ENCODE data around the gene DBH.

The DBH gene

GRCh38 chr9:133607381-133607780 lies 28.8 kb upstream of the DBH start:
- no peak overlapping the region for H3K9ac ChIP-seq (ENCODE audit: low read length)
- no peak overlapping the region for H3K27ac ChIP-seq (ENCODE audit: low read depth, low read length)
- H3K36me3 ChIP-seq (ENCODE audit: control insufficient read depth, insufficient read depth, low read length) = no peaks in the 10 kb centered on the region
- H3K27me3 ChIP-seq (ENCODE audit: control insufficient read depth, insufficient read depth, low read length) = peaks cover 21% of the 10 kb centered on the region
- H3K4me1 ChIP-seq (ENCODE audit: control insufficient read depth, insufficient read depth, low read length) = no peaks in the 10 kb centered on the region
- H3K4me3 ChIP-seq (ENCODE audit: low read length) = no peak overlapping the region

DNA sequence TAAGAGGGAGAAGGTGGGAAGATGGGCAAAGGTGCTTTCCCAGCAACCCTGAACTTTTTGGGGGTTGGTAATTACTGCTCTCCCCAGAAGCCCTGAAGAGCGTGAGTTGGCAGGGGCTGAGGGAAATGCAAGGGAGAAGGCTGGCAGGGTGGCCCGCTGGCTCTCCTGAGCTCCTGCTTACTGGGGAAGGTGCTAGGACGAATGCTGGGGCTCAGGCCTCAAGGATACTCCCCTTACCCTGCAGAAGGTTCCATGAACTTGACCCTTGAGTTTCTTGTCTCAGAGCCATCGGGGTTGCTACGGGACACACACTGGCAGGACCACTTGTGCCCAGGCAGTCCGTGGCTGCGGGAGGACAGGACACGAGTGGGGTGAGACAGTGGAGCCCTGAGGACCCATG lies 28.2 kb upstream of the DBH start:
- Histone ChIP-seq H3K27me3 (ENCODE audit: control insufficient read depth, insufficient read depth, low read length) (peaks cover 22% of the 10 kb centered on the region), H3K36me3 (ENCODE audit: control insufficient read depth, insufficient read depth, low read length) (no peaks in the 10 kb centered on the region), H3K4me1 (ENCODE audit: control insufficient read depth, insufficient read depth, low read length) (no peaks in the 10 kb centered on the region), H3K9ac (ENCODE audit: low read length) (no peak overlapping the region), H3K27ac (ENCODE audit: low read depth, low read length) (no peak overlapping the region), H3K4me3 (ENCODE audit: low read length) (no peak overlapping the region)

GRCh38 chr9:133608382-133608781 lies 27.8 kb upstream of the DBH start:
- H3K4me3 ChIP-seq (ENCODE audit: low read length) = no peak overlapping the region

DNA sequence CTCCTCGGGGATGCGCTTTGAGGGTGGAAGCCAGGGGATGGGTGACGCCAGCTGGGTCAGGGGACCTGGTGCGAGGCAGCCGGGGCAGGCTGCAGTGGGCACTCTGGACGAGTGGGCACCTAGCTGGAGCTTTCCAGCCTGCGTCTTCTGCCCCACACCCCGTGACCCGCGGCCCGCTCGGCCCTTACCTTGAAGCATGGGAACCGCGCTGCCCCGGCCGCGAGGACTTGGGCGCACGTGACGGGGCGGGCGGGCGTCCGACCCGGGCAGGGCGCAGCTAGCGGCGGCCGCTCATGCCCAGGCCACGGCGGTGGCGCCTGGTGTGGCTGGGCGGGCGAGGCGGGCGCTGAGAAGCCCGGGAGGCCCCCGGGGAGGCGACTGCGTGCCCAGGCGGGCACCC lies 27.3 kb upstream of the DBH start:
- Histone ChIP-seq H3K9ac (ENCODE audit: low read length) (no peak overlapping the region), H3K36me3 (ENCODE audit: control insufficient read depth, insufficient read depth, low read length) (no peaks in the 10 kb centered on the region), H3K4me1 (ENCODE audit: control insufficient read depth, insufficient read depth, low read length) (no peaks in the 10 kb centered on the region), H3K27ac (ENCODE audit: low read depth, low read length) (no peak overlapping the region), H3K27me3 (ENCODE audit: control insufficient read depth, insufficient read depth, low read length) (peaks cover 22% of the 10 kb centered on the region), H3K4me3 (ENCODE audit: low read length) (no peak overlapping the region)

More at GRCh38 chr9:133608382-133608781, 27.8 kb upstream of the DBH start:
- Histone ChIP-seq H3K9ac (ENCODE audit: low read length) (no peak overlapping the region), H3K4me1 (ENCODE audit: control insufficient read depth, insufficient read depth, low read length) (no peaks in the 10 kb centered on the region), H3K36me3 (ENCODE audit: control insufficient read depth, insufficient read depth, low read length) (no peaks in the 10 kb centered on the region), H3K27me3 (ENCODE audit: control insufficient read depth, insufficient read depth, low read length) (peaks cover 22% of the 10 kb centered on the region), H3K27ac (ENCODE audit: low read depth, low read length) (no peak overlapping the region)

DNA sequence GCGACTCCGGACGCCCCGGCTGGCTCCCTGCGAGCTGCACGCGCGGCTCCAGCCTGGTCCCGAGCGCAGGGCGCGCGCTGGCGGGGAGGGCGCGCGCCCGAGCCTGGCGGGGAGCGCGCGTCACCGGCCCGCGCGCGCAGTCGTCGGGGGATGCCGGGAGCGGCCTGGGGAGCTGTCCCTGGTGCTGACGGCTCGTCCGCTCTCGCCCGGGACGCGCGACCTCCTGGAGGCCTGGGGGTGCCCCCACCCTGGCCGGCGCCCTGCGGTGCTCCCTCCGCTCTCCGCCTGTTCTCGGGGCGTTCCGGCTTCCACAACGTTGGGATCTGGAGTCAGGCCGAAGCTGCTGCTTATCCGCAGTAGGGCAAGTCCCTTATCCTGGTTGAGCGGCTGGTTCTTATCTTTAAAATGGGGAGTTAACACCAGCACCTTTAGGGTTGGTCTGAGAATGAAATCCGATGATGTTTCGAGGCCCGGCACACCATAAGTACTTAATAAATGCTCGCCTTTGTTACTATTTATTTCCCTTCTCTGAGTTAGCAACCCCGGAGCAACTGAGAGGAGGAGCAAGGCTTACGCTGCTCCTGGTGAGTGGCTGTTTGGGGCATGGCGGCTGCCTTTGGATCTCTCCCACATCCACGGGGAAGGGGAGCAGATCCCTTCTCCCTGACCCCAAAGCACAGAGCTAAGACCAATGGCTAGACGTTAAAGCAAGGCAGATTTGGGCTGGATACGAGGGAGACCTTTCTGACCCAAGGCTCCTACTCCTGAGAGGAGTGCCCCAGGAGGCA lies 26.7 kb upstream of the DBH start, which contains the start of gene FAM163B:
Gene FAM163B, minus strand, starts transcription at position 79 of the 788 bp plus-strand sequence. CDS start 29,166 bp downstream, outside the sequence.
- no peaks in the 10 kb centered on the region for H3K36me3 ChIP-seq (ENCODE audit: control insufficient read depth, insufficient read depth, low read length)
- no peak within 1 kb of the TSS for H3K27ac ChIP-seq (ENCODE audit: low read depth, low read length)
- H3K4me1 ChIP-seq (ENCODE audit: control insufficient read depth, insufficient read depth, low read length) = no peaks in the 10 kb centered on the region
- no peak within 1 kb of the TSS for H3K4me3 ChIP-seq (ENCODE audit: low read length)
- H3K9ac ChIP-seq (ENCODE audit: low read length) = no peak within 1 kb of the TSS
- peaks cover 22% of the 10 kb centered on the region for H3K27me3 ChIP-seq (ENCODE audit: control insufficient read depth, insufficient read depth, low read length)

DNA sequence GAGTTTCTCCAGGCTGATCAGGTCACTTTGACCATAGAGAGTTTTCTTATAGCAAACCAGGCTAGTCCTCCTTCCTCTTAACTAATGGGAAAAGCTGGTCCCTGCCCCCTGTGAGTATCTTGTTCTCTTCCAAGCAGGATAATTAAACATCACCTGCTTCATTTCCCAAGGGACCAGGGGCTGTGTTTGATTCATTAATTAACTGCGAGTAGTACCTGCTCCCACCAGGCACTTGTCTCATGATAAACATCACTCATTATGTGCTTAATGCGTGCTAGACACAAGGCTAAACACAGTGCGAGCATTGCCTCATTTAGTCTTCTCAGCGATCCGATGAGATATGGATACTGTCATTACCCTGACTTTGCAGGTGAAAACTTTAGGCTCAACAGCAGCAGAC lies 25.3 kb upstream of the DBH start:
- H3K9ac ChIP-seq (ENCODE audit: low read length) = no peak overlapping the region
- H3K4me1 ChIP-seq (ENCODE audit: control insufficient read depth, insufficient read depth, low read length) = no peaks in the 10 kb centered on the region
- no peak overlapping the region for H3K4me3 ChIP-seq (ENCODE audit: low read length)
- H3K27me3 ChIP-seq (ENCODE audit: control insufficient read depth, insufficient read depth, low read length) = peaks cover 27% of the 10 kb centered on the region
- no peak overlapping the region for H3K27ac ChIP-seq (ENCODE audit: low read depth, low read length)
- no peaks in the 10 kb centered on the region for H3K36me3 ChIP-seq (ENCODE audit: control insufficient read depth, insufficient read depth, low read length)

- Histone ChIP-seq H3K9ac (ENCODE audit: low read length) (no peak overlapping the region), H3K4me1 (ENCODE audit: control insufficient read depth, insufficient read depth, low read length) (no peaks in the 10 kb centered on the region), H3K36me3 (ENCODE audit: control insufficient read depth, insufficient read depth, low read length) (no peaks in the 10 kb centered on the region), H3K27ac (ENCODE audit: low read depth, low read length) (no peak overlapping the region), H3K27me3 (ENCODE audit: control insufficient read depth, insufficient read depth, low read length) (peaks cover 27% of the 10 kb centered on the region), H3K4me3 (ENCODE audit: low read length) (no peak overlapping the region)
Observed at GRCh38 chr9:133612051-133612450, 24.1 kb upstream of the DBH start.

DNA sequence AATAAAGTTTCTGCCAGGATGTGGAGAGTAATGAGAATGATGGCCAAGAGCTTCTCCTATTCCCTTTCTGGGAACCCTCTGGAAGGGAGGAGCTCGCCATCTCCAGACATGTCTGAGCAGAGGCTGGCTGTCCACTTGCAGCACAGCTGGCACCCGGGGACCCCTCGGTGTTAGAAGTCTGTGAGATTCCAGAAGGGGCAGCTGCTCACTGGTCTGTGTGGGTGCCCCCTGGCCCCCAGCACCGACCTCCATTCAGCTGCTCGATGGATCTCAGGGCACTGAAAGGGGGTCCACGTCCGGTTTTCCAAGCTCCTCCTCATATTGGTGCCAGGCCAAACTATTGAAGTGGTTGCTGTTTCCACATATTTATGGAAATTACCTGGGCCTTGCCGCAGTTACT lies 23.3 kb upstream of the DBH start:
- H3K4me1 ChIP-seq (ENCODE audit: control insufficient read depth, insufficient read depth, low read length) = no peaks in the 10 kb centered on the region
- H3K9ac ChIP-seq (ENCODE audit: low read length) = no peak overlapping the region
- H3K27ac ChIP-seq (ENCODE audit: low read depth, low read length) = no peak overlapping the region
- H3K4me3 ChIP-seq (ENCODE audit: low read length) = no peak overlapping the region
- H3K27me3 ChIP-seq (ENCODE audit: control insufficient read depth, insufficient read depth, low read length) = peaks cover 27% of the 10 kb centered on the region
- no peaks in the 10 kb centered on the region for H3K36me3 ChIP-seq (ENCODE audit: control insufficient read depth, insufficient read depth, low read length)

GRCh38 chr9:133613432-133613831 lies 22.7 kb upstream of the DBH start:
- Histone ChIP-seq H3K4me3 (ENCODE audit: low read length) (no peak overlapping the region), H3K9ac (ENCODE audit: low read length) (no peak overlapping the region), H3K27ac (ENCODE audit: low read depth, low read length) (no peak overlapping the region), H3K36me3 (ENCODE audit: control insufficient read depth, insufficient read depth, low read length) (no peaks in the 10 kb centered on the region), H3K4me1 (ENCODE audit: control insufficient read depth, insufficient read depth, low read length) (no peaks in the 10 kb centered on the region), H3K27me3 (ENCODE audit: control insufficient read depth, insufficient read depth, low read length) (peaks cover 24% of the 10 kb centered on the region)

DNA sequence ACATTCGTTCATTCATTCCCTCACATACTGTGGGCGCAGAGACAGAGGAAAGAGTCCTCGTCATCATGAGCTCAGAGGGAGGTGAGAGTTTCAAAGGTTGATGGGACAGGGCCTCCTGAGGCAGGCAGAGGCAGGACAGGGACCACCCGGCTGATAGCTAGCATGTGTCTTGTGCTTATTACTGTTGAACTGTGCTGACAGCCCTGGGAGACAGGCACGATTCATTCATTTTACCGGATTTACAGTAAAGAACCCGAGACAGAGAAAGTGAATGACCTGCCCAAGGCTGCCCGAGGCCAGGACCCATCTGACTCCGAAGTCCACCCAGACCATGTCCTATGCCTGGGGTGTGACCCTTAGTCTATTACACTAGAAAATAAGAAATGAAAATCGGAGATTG lies 22.1 kb upstream of the DBH start:
- H3K36me3 ChIP-seq (ENCODE audit: control insufficient read depth, insufficient read depth, low read length) = no peaks in the 10 kb centered on the region
- no peak overlapping the region for H3K4me3 ChIP-seq (ENCODE audit: low read length)
- peaks cover 19% of the 10 kb centered on the region for H3K27me3 ChIP-seq (ENCODE audit: control insufficient read depth, insufficient read depth, low read length)
- no peak overlapping the region for H3K9ac ChIP-seq (ENCODE audit: low read length)
- H3K27ac ChIP-seq (ENCODE audit: low read depth, low read length) = no peak overlapping the region
- H3K4me1 ChIP-seq (ENCODE audit: control insufficient read depth, insufficient read depth, low read length) = no peaks in the 10 kb centered on the region

DNA sequence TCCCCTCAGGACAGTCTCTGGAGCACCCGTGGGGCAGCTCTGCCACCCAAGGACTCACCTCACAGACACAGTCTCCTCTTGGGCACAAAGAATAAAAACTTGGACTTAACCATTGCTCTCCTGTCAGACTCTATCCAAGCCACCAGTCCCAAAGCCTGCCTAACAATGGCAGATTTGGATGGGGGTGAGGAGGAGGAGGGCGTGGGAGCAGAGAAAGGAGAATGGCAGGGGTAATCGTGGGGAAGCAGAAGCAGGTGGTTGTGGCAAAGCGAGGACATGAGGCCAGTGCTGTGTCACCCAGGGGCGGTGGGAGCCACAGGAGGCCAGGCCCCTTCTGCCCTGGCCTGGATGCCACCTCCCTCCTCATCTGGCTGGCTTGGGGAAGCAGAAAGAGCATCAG lies 21.5 kb upstream of the DBH start:
- Histone ChIP-seq H3K27me3 (ENCODE audit: control insufficient read depth, insufficient read depth, low read length) (peaks cover 18% of the 10 kb centered on the region), H3K36me3 (ENCODE audit: control insufficient read depth, insufficient read depth, low read length) (no peaks in the 10 kb centered on the region)

GRCh38 chr9:133615186-133615585 lies 21.0 kb upstream of the DBH start:
- H3K36me3 ChIP-seq (ENCODE audit: control insufficient read depth, insufficient read depth, low read length) = no peaks in the 10 kb centered on the region
- no peaks in the 10 kb centered on the region for H3K4me1 ChIP-seq (ENCODE audit: control insufficient read depth, insufficient read depth, low read length)
- H3K9ac ChIP-seq (ENCODE audit: low read length) = no peak overlapping the region
- no peak overlapping the region for H3K4me3 ChIP-seq (ENCODE audit: low read length)
- H3K27ac ChIP-seq (ENCODE audit: low read depth, low read length) = no peak overlapping the region
- peaks cover 17% of the 10 kb centered on the region for H3K27me3 ChIP-seq (ENCODE audit: control insufficient read depth, insufficient read depth, low read length)

More for the DNA sequence above, 21.5 kb upstream of the DBH start:
- H3K27ac ChIP-seq (ENCODE audit: low read depth, low read length) = no peak overlapping the region
- H3K4me1 ChIP-seq (ENCODE audit: control insufficient read depth, insufficient read depth, low read length) = no peaks in the 10 kb centered on the region
- no peak overlapping the region for H3K9ac ChIP-seq (ENCODE audit: low read length)
- H3K4me3 ChIP-seq (ENCODE audit: low read length) = no peak overlapping the region

GRCh38 chr9:133615606-133616188 lies 20.5 kb upstream of the DBH start:
- no peak overlapping the region for H3K9ac ChIP-seq (ENCODE audit: low read length)
- H3K27ac ChIP-seq (ENCODE audit: low read depth, low read length) = no peak overlapping the region
- no peaks in the 10 kb centered on the region for H3K4me1 ChIP-seq (ENCODE audit: control insufficient read depth, insufficient read depth, low read length)
- no peak overlapping the region for H3K4me3 ChIP-seq (ENCODE audit: low read length)
- peaks cover 14% of the 10 kb centered on the region for H3K27me3 ChIP-seq (ENCODE audit: control insufficient read depth, insufficient read depth, low read length)
- no peaks in the 10 kb centered on the region for H3K36me3 ChIP-seq (ENCODE audit: control insufficient read depth, insufficient read depth, low read length)
